Stimulated activated CD8-positive, alpha-beta memory T cell treated with anti-CD3 and anti-CD28 coated beads, Interleukin-7, amount 100 ng/mL, for 24 hours (primary cell): Measurements from ENCODE around the gene TEX22.

Source experiments
- DNase-seq: peaks from one replicate; pipeline ENCODE4 v3.0.0-alpha.2; 2020; ENCODE audit warnings: low read depth

TEX22 gene

GRCh38 chr14:105420974-105421674 is 22.8 kb downstream of the TEX22 start:
- no peak for DNase-seq

GRCh38 chr14:105421723-105422615 is 23.6 kb downstream of the TEX22 start:
- DNase-seq = no peak

- DNase-seq = no peak
These were observed 24.6 kb downstream of the TEX22 start for GRCh38 chr14:105422695-105423487.

- no peak for DNase-seq
These were observed 25.3 kb downstream of the TEX22 start for GRCh38 chr14:105423488-105424195.

GRCh38 chr14:105424861-105425260 is 26.5 kb downstream of the TEX22 start:
- no peak for DNase-seq

- DNase-seq = no peak
These were observed 27.5 kb downstream of the TEX22 start for GRCh38 chr14:105425823-105426247.

GRCh38 chr14:105426416-105427130 is 28.2 kb downstream of the TEX22 start:
- no peak for DNase-seq

- no peak for DNase-seq
These were observed 29.1 kb downstream of the TEX22 start for GRCh38 chr14:105427412-105427811.

- DNase-seq = no peak
These were observed 29.7 kb downstream of the TEX22 start for GRCh38 chr14:105427936-105428485.

- DNase-seq = no peak
These were observed 31.7 kb downstream of the TEX22 start for GRCh38 chr14:105430042-105430441.

GRCh38 chr14:105430565-105430964 is 32.2 kb downstream of the TEX22 start:
- DNase-seq = no peak

GRCh38 chr14:105431256-105431655 is 32.9 kb downstream of the TEX22 start:
- no peak for DNase-seq

- no peak for DNase-seq
These were observed 34.3 kb downstream of the TEX22 start for GRCh38 chr14:105432657-105433056.

GRCh38 chr14:105433161-105433605 is 34.8 kb downstream of the TEX22 start:
- DNase-seq = no peak

GRCh38 chr14:105436402-105436801 is 38.1 kb downstream of the TEX22 start:
- no peak for DNase-seq

GRCh38 chr14:105436891-105437722 is 38.8 kb downstream of the TEX22 start:
- no peak for DNase-seq

- no peak for DNase-seq
These were observed 39.6 kb downstream of the TEX22 start for GRCh38 chr14:105437723-105438500.

GRCh38 chr14:105439179-105439578 is 40.8 kb downstream of the TEX22 start:
- DNase-seq = no peak
